ENCODE measurements around the gene ACAD11.
"Not testable (repeated sequence)": the region's sequence is repeated elsewhere in the genome, so short reads cannot be mapped to it uniquely, and the experiment has no call there.

Gene ACAD11

DNA sequence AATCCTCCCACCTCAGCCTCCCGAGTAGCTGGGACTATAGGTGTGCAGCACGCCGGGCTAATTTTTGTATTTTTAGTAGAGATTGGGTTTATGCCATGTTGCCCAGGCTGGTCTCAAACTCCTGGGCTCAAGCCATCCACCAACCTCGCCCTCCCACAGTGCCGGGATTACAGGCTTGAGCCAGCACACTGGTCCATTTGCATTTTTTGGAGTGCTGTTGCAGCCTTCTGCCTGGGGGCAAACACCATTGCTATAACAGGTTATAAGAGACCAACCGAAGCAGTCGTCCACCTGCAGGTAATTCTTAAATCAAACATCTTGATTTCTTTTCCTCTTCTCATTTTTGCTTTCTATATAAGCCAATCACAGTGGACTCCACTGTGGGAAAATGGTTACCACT is 34.8 kb downstream of the ACAD11 start:
- Histone ChIP-seq H3K27ac (ENCODE audit: low read length) (no peak overlapping the region), H3K36me3 (ENCODE audit: control insufficient read depth, low read depth, low read length) (no peaks in the 10 kb centered on the region), H3K4me1 (ENCODE audit: control insufficient read depth, low read depth, low read length) (no peaks in the 10 kb centered on the region), H3K4me3 (ENCODE audit: low read length) (no peak overlapping the region), H3K9ac (ENCODE audit: low read length) (no peak overlapping the region), H3K27me3 (ENCODE audit: control insufficient read depth, insufficient read depth, low read length) (no peaks in the 10 kb centered on the region), H3K9me3 (ENCODE audit: control insufficient read depth, low read depth, low read length) (no peaks in the 10 kb centered on the region)

DNA sequence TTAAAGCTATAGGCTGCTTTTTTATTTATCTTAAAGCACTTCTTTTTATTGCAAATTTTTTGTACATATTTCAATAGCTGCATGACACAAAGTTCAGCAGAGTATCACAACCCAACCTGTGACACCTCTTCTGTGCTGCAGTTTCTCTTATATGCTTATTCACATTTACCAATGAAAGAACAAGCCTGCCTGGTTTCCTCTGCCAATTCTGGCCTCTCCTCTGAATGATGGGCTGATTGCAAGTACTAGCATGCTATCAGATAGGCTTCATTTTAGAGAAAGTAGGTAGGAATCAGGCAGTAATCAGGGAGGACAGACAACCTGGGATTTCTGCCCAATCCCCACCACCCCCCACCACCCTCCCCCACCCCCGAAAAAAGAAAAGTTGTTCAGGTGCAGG is 36.0 kb downstream of the ACAD11 start:
- Histone ChIP-seq H3K27me3 (ENCODE audit: control insufficient read depth, insufficient read depth, low read length) (no peaks in the 10 kb centered on the region), H3K27ac (ENCODE audit: low read length) (no peak overlapping the region), H3K9ac (ENCODE audit: low read length) (no peak overlapping the region), H3K9me3 (ENCODE audit: control insufficient read depth, low read depth, low read length) (no peaks in the 10 kb centered on the region), H3K4me3 (ENCODE audit: low read length) (no peak overlapping the region), H3K36me3 (ENCODE audit: control insufficient read depth, low read depth, low read length) (no peaks in the 10 kb centered on the region), H3K4me1 (ENCODE audit: control insufficient read depth, low read depth, low read length) (no peaks in the 10 kb centered on the region)

DNA sequence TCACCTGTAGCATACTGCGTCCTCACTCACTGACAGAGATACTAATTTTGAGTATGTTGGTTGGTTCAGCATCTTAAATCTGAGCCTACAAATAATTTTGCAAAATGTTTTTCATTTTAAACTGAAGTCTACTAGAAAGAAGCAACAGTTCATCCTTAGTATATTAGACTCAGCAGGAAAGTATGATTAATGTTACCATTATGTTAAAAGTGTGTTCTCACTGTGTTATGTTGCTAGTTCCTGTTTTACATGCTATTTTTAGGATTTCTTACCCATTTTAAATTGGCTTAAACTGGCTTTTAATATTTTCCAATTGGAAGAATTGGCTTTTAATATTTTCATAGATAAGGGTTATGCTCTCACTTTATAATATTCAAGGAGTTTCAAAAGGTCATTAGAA is 36.8 kb downstream of the ACAD11 start:
- no peaks in the 10 kb centered on the region for H3K36me3 ChIP-seq (ENCODE audit: control insufficient read depth, low read depth, low read length)
- H3K27me3 ChIP-seq (ENCODE audit: control insufficient read depth, insufficient read depth, low read length): no peaks in the 10 kb centered on the region
- H3K9me3 ChIP-seq (ENCODE audit: control insufficient read depth, low read depth, low read length): no peaks in the 10 kb centered on the region
- no peak overlapping the region for H3K27ac ChIP-seq (ENCODE audit: low read length)
- H3K4me3 ChIP-seq (ENCODE audit: low read length): no peak overlapping the region
- no peak overlapping the region for H3K9ac ChIP-seq (ENCODE audit: low read length)
- no peaks in the 10 kb centered on the region for H3K4me1 ChIP-seq (ENCODE audit: control insufficient read depth, low read depth, low read length)

DNA sequence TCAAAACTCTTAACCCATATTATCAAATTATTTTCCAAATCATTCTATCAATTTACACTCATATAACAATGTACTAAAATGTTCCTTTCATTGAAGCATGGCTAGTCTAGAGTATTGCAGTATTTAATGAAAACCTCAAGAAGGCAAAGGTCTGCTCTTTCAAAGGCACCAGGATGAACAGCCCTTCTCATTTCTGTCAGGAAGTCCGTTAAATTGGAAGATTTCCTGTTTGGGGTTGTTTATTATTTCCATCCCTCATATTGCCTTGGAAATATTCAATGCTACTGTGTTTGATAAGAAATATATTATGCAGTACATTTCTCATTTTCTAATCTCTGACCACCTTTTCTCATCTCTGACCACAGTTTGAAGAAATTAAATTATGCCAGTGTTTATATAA is 37.5 kb downstream of the ACAD11 start:
- Histone ChIP-seq H3K9ac (ENCODE audit: low read length) (no peak overlapping the region), H3K4me3 (ENCODE audit: low read length) (no peak overlapping the region), H3K27ac (ENCODE audit: low read length) (no peak overlapping the region), H3K36me3 (ENCODE audit: control insufficient read depth, low read depth, low read length) (no peaks in the 10 kb centered on the region), H3K9me3 (ENCODE audit: control insufficient read depth, low read depth, low read length) (no peaks in the 10 kb centered on the region), H3K4me1 (ENCODE audit: control insufficient read depth, low read depth, low read length) (no peaks in the 10 kb centered on the region), H3K27me3 (ENCODE audit: control insufficient read depth, insufficient read depth, low read length) (no peaks in the 10 kb centered on the region)

DNA sequence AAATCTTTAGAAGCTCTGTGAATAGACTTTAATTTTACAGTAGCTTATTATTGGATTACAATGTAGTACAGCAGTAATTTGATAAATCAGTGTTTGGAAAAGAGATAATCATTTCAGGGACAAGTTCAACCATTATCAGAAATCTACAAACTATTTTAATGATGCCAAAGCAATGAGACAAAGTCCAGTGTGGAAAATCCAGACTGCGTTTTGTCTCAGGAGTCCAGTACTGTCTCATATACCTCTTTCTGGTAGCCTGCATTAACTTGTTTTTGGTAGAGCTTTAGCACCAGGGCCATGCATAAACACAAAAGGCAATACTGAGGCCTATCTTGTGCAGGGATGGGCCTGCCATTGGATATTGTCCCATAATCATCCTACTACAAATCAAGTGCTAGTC is 42.8 kb downstream of the ACAD11 start:
- Histone ChIP-seq H3K27me3 (ENCODE audit: control insufficient read depth, insufficient read depth, low read length) (no peaks in the 10 kb centered on the region), H3K27ac (ENCODE audit: low read length) (no peak overlapping the region), H3K36me3 (ENCODE audit: control insufficient read depth, low read depth, low read length) (no peaks in the 10 kb centered on the region), H3K9ac (ENCODE audit: low read length) (no peak overlapping the region), H3K4me3 (ENCODE audit: low read length) (no peak overlapping the region), H3K4me1 (ENCODE audit: control insufficient read depth, low read depth, low read length) (no peaks in the 10 kb centered on the region), H3K9me3 (ENCODE audit: control insufficient read depth, low read depth, low read length) (no peaks in the 10 kb centered on the region)

DNA sequence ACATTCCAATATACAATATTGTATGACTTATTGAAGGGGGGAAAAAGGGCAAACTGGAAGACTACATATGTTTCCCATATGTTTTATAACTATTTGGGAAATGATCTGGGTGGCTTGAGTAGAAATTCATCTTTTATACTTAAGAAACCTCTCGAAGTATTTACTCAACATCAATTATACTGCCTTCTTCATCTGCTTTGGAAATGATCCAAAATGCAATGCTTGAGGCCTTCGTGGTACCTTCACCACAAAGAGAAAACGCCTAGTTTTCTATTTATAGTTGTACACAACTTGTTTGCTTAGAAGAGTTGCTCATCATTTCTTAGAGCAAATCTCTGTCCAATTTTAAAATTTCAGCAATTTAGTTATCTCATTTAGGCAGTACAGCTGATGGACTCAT is 43.7 kb downstream of the ACAD11 start:
- no peaks in the 10 kb centered on the region for H3K9me3 ChIP-seq (ENCODE audit: control insufficient read depth, low read depth, low read length)
- H3K36me3 ChIP-seq (ENCODE audit: control insufficient read depth, low read depth, low read length): no peaks in the 10 kb centered on the region
- H3K4me3 ChIP-seq (ENCODE audit: low read length): no peak overlapping the region
- H3K27me3 ChIP-seq (ENCODE audit: control insufficient read depth, insufficient read depth, low read length): no peaks in the 10 kb centered on the region
- H3K9ac ChIP-seq (ENCODE audit: low read length): no peak overlapping the region
- no peaks in the 10 kb centered on the region for H3K4me1 ChIP-seq (ENCODE audit: control insufficient read depth, low read depth, low read length)
- H3K27ac ChIP-seq (ENCODE audit: low read length): no peak overlapping the region

DNA sequence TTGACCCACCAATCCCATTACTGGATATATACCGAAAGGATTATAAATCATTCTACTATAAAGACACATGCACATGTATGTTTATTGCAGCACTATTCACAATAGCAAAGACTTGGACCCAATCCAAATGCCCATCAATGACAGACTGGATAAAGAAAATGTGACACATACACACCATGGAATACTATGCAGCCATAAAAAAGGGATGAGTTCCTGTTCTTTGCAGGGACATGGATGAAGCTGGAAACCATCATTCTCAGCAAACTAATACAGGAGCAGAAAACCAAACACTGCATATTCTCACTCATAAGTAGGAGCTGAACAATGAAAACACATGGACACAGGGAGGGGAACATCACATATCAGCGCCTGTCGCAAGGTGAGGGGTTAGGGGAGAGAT is 44.3 kb downstream of the ACAD11 start:
- not testable (repeated sequence) for H3K27ac ChIP-seq (ENCODE audit: low read length); H3K9me3 ChIP-seq (ENCODE audit: control insufficient read depth, low read depth, low read length); H3K9ac ChIP-seq (ENCODE audit: low read length); H3K4me3 ChIP-seq (ENCODE audit: low read length); H3K4me1 ChIP-seq (ENCODE audit: control insufficient read depth, low read depth, low read length); H3K36me3 ChIP-seq (ENCODE audit: control insufficient read depth, low read depth, low read length); H3K27me3 ChIP-seq (ENCODE audit: control insufficient read depth, insufficient read depth, low read length)

DNA sequence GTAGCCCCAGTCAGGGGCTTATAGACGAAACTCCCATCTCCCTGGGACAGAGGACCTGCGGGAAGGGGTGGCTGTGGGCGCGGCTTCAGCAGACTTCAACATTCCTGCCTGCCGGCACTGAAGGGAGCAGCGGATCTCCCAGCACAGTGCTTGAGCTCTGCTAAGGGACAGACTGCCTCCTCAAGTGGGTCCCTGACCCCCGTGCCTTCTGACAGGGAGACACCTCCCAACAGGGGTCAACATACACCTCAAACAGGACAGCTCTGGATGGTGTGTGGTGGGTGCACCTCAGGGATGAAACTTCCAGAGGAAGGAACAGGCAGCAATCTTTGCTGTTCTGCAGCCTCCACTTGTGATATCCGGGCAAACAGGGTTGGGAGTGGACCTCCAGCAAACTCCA is 53.0 kb downstream of the ACAD11 start:
- not testable (repeated sequence) for H3K4me1 ChIP-seq (ENCODE audit: control insufficient read depth, low read depth, low read length); H3K27ac ChIP-seq (ENCODE audit: low read length); H3K9ac ChIP-seq (ENCODE audit: low read length)

DNA sequence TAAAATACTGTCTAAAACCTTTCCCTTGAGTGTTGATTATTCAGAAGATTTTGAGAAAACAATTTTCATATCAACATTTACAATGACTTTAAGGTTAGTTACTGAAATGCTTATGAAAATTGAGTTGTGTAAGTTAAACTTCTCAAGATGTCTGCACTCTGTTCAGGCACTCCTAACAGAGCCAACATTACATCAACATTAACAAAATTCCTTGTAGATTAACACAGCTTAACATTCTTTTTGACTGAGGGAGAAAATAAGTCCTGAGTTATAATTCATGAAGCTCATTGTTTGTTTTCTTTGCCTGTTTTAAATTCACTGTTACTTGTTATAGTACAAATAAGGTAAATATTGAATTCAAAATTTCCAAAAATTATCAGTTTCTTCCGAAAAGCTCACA is 53.5 kb downstream of the ACAD11 start:
- peaks cover 4% of the 10 kb centered on the region for H3K36me3 ChIP-seq (ENCODE audit: control insufficient read depth, low read depth, low read length)
- H3K4me1 ChIP-seq (ENCODE audit: control insufficient read depth, low read depth, low read length): peaks cover 9% of the 10 kb centered on the region
- H3K9ac ChIP-seq (ENCODE audit: low read length): no peak overlapping the region
- no peaks in the 10 kb centered on the region for H3K9me3 ChIP-seq (ENCODE audit: control insufficient read depth, low read depth, low read length)
- no peak overlapping the region for H3K4me3 ChIP-seq (ENCODE audit: low read length)
- no peaks in the 10 kb centered on the region for H3K27me3 ChIP-seq (ENCODE audit: control insufficient read depth, insufficient read depth, low read length)
- no peak overlapping the region for H3K27ac ChIP-seq (ENCODE audit: low read length)

More for the DNA sequence above, 53.0 kb downstream of the ACAD11 start:
- not testable (repeated sequence) for H3K27me3 ChIP-seq (ENCODE audit: control insufficient read depth, insufficient read depth, low read length); H3K9me3 ChIP-seq (ENCODE audit: control insufficient read depth, low read depth, low read length); H3K4me3 ChIP-seq (ENCODE audit: low read length); H3K36me3 ChIP-seq (ENCODE audit: control insufficient read depth, low read depth, low read length)

DNA sequence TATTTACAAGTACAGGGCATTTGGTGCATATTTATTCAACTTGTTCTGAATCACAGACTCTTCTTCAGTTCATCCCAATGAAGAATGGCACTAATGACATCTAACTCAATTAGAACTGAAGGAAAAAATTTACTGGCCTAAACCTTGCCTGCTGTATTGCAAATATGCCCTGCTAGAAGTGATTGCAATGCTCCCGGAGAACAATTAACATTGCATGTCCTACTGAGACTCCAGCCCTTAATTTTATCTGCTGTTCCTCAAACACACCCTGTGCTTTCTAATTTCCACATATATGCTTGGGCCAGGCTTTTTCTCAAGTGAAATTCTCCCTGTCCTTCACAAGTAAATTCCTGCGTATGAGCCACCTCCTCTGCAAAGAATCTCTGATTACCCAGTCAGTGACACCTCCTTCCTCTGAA is 54.2 kb downstream of the ACAD11 start:
- H3K4me1 ChIP-seq (ENCODE audit: control insufficient read depth, low read depth, low read length): peaks cover 9% of the 10 kb centered on the region
- H3K4me3 ChIP-seq (ENCODE audit: low read length): no peak overlapping the region
- no peak overlapping the region for H3K27ac ChIP-seq (ENCODE audit: low read length)
- H3K9ac ChIP-seq (ENCODE audit: low read length): no peak overlapping the region
- no peaks in the 10 kb centered on the region for H3K27me3 ChIP-seq (ENCODE audit: control insufficient read depth, insufficient read depth, low read length)
- H3K9me3 ChIP-seq (ENCODE audit: control insufficient read depth, low read depth, low read length): no peaks in the 10 kb centered on the region
- peaks cover 4% of the 10 kb centered on the region for H3K36me3 ChIP-seq (ENCODE audit: control insufficient read depth, low read depth, low read length)

DNA sequence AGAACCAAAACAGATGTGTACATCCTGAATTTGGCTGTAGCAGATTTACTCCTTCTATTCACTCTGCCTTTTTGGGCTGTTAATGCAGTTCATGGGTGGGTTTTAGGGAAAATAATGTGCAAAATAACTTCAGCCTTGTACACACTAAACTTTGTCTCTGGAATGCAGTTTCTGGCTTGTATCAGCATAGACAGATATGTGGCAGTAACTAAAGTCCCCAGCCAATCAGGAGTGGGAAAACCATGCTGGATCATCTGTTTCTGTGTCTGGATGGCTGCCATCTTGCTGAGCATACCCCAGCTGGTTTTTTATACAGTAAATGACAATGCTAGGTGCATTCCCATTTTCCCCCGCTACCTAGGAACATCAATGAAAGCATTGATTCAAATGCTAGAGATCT is 59.0 kb downstream of the ACAD11 start:
- not testable (repeated sequence) for H3K9ac ChIP-seq (ENCODE audit: low read length); H3K27me3 ChIP-seq (ENCODE audit: control insufficient read depth, insufficient read depth, low read length); H3K27ac ChIP-seq (ENCODE audit: low read length); H3K4me3 ChIP-seq (ENCODE audit: low read length); H3K36me3 ChIP-seq (ENCODE audit: control insufficient read depth, low read depth, low read length); H3K9me3 ChIP-seq (ENCODE audit: control insufficient read depth, low read depth, low read length); H3K4me1 ChIP-seq (ENCODE audit: control insufficient read depth, low read depth, low read length)

DNA sequence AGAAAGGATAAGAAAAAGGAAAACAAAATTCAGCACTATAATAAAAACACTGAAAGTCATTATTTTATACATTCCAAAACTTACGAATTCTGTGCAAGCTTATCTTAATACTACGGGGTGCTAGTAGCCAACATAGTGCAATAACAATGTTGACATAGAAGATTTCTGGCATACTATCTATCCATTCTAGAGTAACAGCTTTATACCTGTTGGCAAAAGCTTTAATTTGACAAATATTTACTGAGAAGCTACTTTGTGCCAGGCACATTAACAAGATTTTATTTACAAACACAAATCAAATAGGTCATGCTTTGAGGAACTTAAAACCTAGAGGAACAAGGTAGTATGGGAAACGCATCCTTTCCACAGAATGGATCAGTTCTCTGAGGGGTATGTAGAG is 61.4 kb downstream of the ACAD11 start:
- Histone ChIP-seq H3K9me3 (ENCODE audit: control insufficient read depth, low read depth, low read length) (no peaks in the 10 kb centered on the region), H3K27ac (ENCODE audit: low read length) (no peak overlapping the region), H3K27me3 (ENCODE audit: control insufficient read depth, insufficient read depth, low read length) (no peaks in the 10 kb centered on the region), H3K4me3 (ENCODE audit: low read length) (no peak overlapping the region), H3K9ac (ENCODE audit: low read length) (no peak overlapping the region), H3K4me1 (ENCODE audit: control insufficient read depth, low read depth, low read length) (no peaks in the 10 kb centered on the region), H3K36me3 (ENCODE audit: control insufficient read depth, low read depth, low read length) (peaks cover 4% of the 10 kb centered on the region)

DNA sequence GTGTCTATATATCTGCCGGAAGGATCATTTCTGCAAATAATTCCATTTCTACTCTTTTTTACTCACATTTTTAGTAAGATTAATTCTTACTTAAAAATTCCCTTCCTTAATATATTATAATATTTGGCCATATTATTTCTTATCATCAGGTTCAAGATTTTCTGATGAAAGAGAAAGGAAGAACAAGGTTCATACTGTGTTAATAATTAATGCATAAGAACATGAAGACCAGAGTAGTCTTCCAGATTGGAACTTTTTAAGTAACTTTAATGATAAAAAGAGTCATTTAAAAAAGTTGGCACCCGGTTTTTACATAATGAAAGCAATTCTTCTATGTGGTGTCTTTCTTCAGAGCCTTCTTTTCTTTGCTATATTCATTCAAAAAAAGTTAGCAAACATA is 61.9 kb downstream of the ACAD11 start:
- no peaks in the 10 kb centered on the region for H3K4me1 ChIP-seq (ENCODE audit: control insufficient read depth, low read depth, low read length)
- no peak overlapping the region for H3K27ac ChIP-seq (ENCODE audit: low read length)
- H3K36me3 ChIP-seq (ENCODE audit: control insufficient read depth, low read depth, low read length): no peaks in the 10 kb centered on the region
- no peak overlapping the region for H3K9ac ChIP-seq (ENCODE audit: low read length)
- no peak overlapping the region for H3K4me3 ChIP-seq (ENCODE audit: low read length)
- H3K27me3 ChIP-seq (ENCODE audit: control insufficient read depth, insufficient read depth, low read length): no peaks in the 10 kb centered on the region
- H3K9me3 ChIP-seq (ENCODE audit: control insufficient read depth, low read depth, low read length): no peaks in the 10 kb centered on the region
